SK-N-SH (cell line): ENCODE results near the gene PKD2L2. TPM values are rescaled to one million over a fixed set of nuclear protein-coding genes. Genes with fewer than 3 reads are reported as not detected.
"Not testable (repeated sequence)": the region's sequence is repeated elsewhere in the genome, so short reads cannot be mapped to it uniquely, and the experiment has no call there.

ENCODE experiments used
- CTCF ChIA-PET: fragments of 300-600, 350-600 bp; formaldehyde crosslinking; extraction: SDS; loops from one replicate; lab custom pipeline; 2021; lab: Yijun Ruan, JAX
- POLR2A ChIA-PET: fragments of 350-600 bp; sonication (Branson Sonifier 250); formaldehyde crosslinking; extraction: SDS; loops from one replicate; lab custom pipeline; 2020; ENCODE audit warnings: antibody characterized with exemption, inconsistent platforms; lab: Yijun Ruan, JAX
- DNase-seq: peaks from one replicate; pipeline ENCODE4 v3.0.0; 2012
- H2AFZ ChIP-seq: fragments of 200-600 bp; sonication (generic); 2 replicates; pipeline ENCODE4 v1.8.1; 2016; ENCODE audit warnings: antibody characterized with exemption, mild to moderate bottlenecking, low read depth
- H3F3A ChIP-seq: fragments of 200-600 bp; sonication (generic); replicated peaks from 2 replicates; pipeline ENCODE3; 2016; ENCODE audit warnings: antibody characterized with exemption, mild to moderate bottlenecking; ENCODE audit not compliant: insufficient read depth
- H3K27ac ChIP-seq, 2 experiments: fragments of 200-500 bp in 1 of 2; fragments of 200-600 bp in 1 of 2; sonication (Bioruptor generic) in 1 of 2; sonication (generic), shearing (Covaris generic) in 1 of 2; 2 replicates each; pipeline versions ENCODE4 v1.5.1 to v1.6.1; 2014 to 2016; ENCODE audit warnings: low read depth in 2 of 2, inconsistent platforms in 1 of 2, low read length in 1 of 2, mild to moderate bottlenecking in 1 of 2, mixed read lengths in 1 of 2
- H3K27me3 ChIP-seq: fragments of 200-600 bp; sonication (generic), shearing (Covaris generic); 2 replicates; pipeline ENCODE4 v1.6.1; 2016; ENCODE audit warnings: mixed run types; ENCODE audit not compliant: insufficient read depth
- H3K36me3 ChIP-seq, 2 experiments: fragments of 200-500 bp in 1 of 2; fragments of 200-600 bp in 1 of 2; sonication (Bioruptor generic) in 1 of 2; sonication (generic) in 1 of 2; replicated peaks in 1 of 2; 2 replicates each; pipeline versions ENCODE3 to v1.5.1; 2014 to 2016; ENCODE audit warnings: low read length in 1 of 2, mild to moderate bottlenecking in 1 of 2; ENCODE audit not compliant: insufficient read depth in 2 of 2, control insufficient read depth in 1 of 2
- H3K4me1 ChIP-seq, 2 experiments: fragments of 200-500 bp in 1 of 2; fragments of 200-600 bp in 1 of 2; sonication (Bioruptor generic) in 1 of 2; sonication (generic), shearing (Covaris generic) in 1 of 2; 2 replicates each; pipeline versions ENCODE4 v1.5.1 to v1.6.1; 2014 to 2016; ENCODE audit warnings: low read depth in 1 of 2, low read length in 1 of 2, mixed run types in 1 of 2; ENCODE audit not compliant: insufficient read depth in 2 of 2, control insufficient read depth in 1 of 2
- H3K4me2 ChIP-seq: fragments of 200-600 bp; sonication (generic), shearing (Covaris generic); 2 replicates; pipeline ENCODE4 v1.6.1; 2017; ENCODE audit warnings: mixed run types
- H3K4me3 ChIP-seq, 2 experiments: fragments of 200-500 bp in 1 of 2; fragments of 200-600 bp in 1 of 2; sonication (Bioruptor generic) in 1 of 2; sonication (generic), shearing (Covaris generic) in 1 of 2; 2 replicates each; pipeline versions ENCODE4 v1.5.1 to v1.8.1; 2014 to 2016; ENCODE audit warnings: low read depth in 2 of 2, inconsistent platforms in 1 of 2, low read length in 1 of 2, mild to moderate bottlenecking in 1 of 2, mixed read lengths in 1 of 2, moderate library complexity in 1 of 2
- H3K79me2 ChIP-seq: fragments of 200-600 bp; sonication (generic); 2 replicates; pipeline ENCODE4 v1.8.1; 2017; ENCODE audit warnings: mild to moderate bottlenecking; ENCODE audit not compliant: insufficient read depth
- H3K9ac ChIP-seq: fragments of 200-600 bp; sonication (generic); 2 replicates; pipeline ENCODE4 v1.6.1; 2017; ENCODE audit warnings: mixed run types
- H3K9me2 ChIP-seq: fragments of 200-600 bp; sonication (generic); 2 replicates; pipeline ENCODE4 v1.6.1; 2017; ENCODE audit warnings: mixed run types
- H3K9me3 ChIP-seq: fragments of 200-600 bp; sonication (generic); 2 replicates; pipeline ENCODE4 v1.6.1; 2017; ENCODE audit warnings: mixed run types, mild to moderate bottlenecking, moderate library complexity
- H4K20me1 ChIP-seq: fragments of 200-600 bp; sonication (generic); 2 replicates; pipeline ENCODE4 v1.6.1; 2017; ENCODE audit warnings: mild to moderate bottlenecking, mixed run types; ENCODE audit not compliant: insufficient read depth
- CHD2 ChIP-seq: fragments of 150-350 bp; IDR thresholded peaks from 2 replicates; pipeline ENCODE4 v1.6.1; 2018; ENCODE audit warnings: low read length; ENCODE audit not compliant: partially characterized antibody
- ELF1 ChIP-seq: IDR thresholded peaks from 2 replicates; pipeline ENCODE4 v1.4.0; 2012
- EP300 ChIP-seq, 2 experiments: IDR thresholded peaks; 2 replicates each; pipeline versions ENCODE4 v1.4.0 to v1.6.1; 2012; ENCODE audit warnings: borderline replicate concordance in 1 of 2, low read depth in 1 of 2, low read length in 1 of 2
- EZH2phosphoT487 ChIP-seq: fragments of 200-600 bp; sonication (generic); IDR thresholded peaks from 2 replicates; pipeline ENCODE4 v1.6.1; 2017; ENCODE audit warnings: low read depth, mixed run types, mild to moderate bottlenecking, antibody characterized with exemption, moderate library complexity, borderline replicate concordance
- FOXM1 ChIP-seq: IDR thresholded peaks from 2 replicates; pipeline ENCODE4 v1.4.0; 2012; ENCODE audit warnings: low read depth, mild to moderate bottlenecking
- GABPA ChIP-seq: IDR thresholded peaks from 2 replicates; pipeline ENCODE4 v1.4.0; 2012; ENCODE audit warnings: low read depth, mild to moderate bottlenecking
- RFX5 ChIP-seq: IDR thresholded peaks from 2 replicates; pipeline ENCODE4 v1.6.1; 2012; ENCODE audit warnings: mild to moderate bottlenecking, improper control_type of control experiment, low read length
- SMC3 ChIP-seq: IDR thresholded peaks from 2 replicates; pipeline ENCODE4 v1.6.1; 2012; ENCODE audit warnings: low read depth, low read length, improper control_type of control experiment
- WGBS: methylation state at CpG from one replicate; pipeline ENCODE4 v1.1.6; 2017; ENCODE audit warnings: low lambda C conversion rate; 5-methylcytosine and 5-hydroxymethylcytosine counted together
- polyA plus RNA-seq, 3 experiments: library from polyadenylated mRNA; depleted of rRNA; stranded (reverse); fragments of >200 nt; gene quantifications; 2 replicates each; pipeline ENCODE4 v1.2.3, GENCODE V29; 2012
- TF ChIP-seq, protein P1 (sequence below): IDR thresholded peaks from 2 replicates; pipeline ENCODE4 v1.6.1; 2012; ENCODE audit warnings: mild to moderate bottlenecking, low read depth, low read length, moderate library complexity
- TF ChIP-seq, protein P2 (sequence below): IDR thresholded peaks from 2 replicates; pipeline ENCODE4 v1.4.0; 2012; ENCODE audit warnings: low read depth
- TF ChIP-seq, protein P3 (sequence below): IDR thresholded peaks from 2 replicates; pipeline ENCODE4 v1.4.0; 2012; ENCODE audit warnings: low read depth, borderline replicate concordance

The PKD2L2 gene
- polyA plus RNA-seq, 1 of the 3 experiments (the other 2 are of a cell fraction) = 0.26 TPM

DNA sequence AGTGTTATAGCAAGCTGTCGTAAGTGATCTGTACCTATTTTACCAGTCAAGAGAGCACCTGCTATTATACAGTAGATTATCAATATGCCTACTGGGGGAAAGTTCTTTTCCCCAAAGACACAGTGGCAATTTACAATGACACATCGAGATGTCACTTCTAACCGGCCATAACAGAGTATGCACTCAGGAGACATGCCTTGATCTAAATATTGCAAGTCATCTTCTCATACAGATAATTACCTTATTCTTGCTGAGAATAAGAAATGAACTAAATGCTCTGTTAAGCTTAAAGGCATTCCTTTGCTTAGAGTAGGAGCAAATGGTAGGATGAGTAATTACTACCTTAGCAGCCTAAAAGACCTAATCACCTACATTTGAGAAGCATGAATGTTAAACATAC, 71.6 kb downstream of the PKD2L2 start:
- TF ChIP-seq, protein P1, sequence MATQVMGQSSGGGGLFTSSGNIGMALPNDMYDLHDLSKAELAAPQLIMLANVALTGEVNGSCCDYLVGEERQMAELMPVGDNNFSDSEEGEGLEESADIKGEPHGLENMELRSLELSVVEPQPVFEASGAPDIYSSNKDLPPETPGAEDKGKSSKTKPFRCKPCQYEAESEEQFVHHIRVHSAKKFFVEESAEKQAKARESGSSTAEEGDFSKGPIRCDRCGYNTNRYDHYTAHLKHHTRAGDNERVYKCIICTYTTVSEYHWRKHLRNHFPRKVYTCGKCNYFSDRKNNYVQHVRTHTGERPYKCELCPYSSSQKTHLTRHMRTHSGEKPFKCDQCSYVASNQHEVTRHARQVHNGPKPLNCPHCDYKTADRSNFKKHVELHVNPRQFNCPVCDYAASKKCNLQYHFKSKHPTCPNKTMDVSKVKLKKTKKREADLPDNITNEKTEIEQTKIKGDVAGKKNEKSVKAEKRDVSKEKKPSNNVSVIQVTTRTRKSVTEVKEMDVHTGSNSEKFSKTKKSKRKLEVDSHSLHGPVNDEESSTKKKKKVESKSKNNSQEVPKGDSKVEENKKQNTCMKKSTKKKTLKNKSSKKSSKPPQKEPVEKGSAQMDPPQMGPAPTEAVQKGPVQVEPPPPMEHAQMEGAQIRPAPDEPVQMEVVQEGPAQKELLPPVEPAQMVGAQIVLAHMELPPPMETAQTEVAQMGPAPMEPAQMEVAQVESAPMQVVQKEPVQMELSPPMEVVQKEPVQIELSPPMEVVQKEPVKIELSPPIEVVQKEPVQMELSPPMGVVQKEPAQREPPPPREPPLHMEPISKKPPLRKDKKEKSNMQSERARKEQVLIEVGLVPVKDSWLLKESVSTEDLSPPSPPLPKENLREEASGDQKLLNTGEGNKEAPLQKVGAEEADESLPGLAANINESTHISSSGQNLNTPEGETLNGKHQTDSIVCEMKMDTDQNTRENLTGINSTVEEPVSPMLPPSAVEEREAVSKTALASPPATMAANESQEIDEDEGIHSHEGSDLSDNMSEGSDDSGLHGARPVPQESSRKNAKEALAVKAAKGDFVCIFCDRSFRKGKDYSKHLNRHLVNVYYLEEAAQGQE = no peak
- no peak for TF ChIP-seq SMC3
- TF ChIP-seq EZH2phosphoT487 = no peak
- TF ChIP-seq RFX5 = no peak
- TF ChIP-seq FOXM1 = no peak
- TF ChIP-seq GABPA = no peak
- TF ChIP-seq, all 33 proteins: peak for 0
- Histone ChIP-seq H3K27me3 (no peaks in the 10 kb centered on the region), H3K36me3 (peaks cover 38 to 46% of the 10 kb centered on the region in 2 experiments), H3K9me2 (no peaks in the 10 kb centered on the region), H3K27ac (no peak overlapping the region; a peak in 1 of 4 replicates), H4K20me1 (no peaks in the 10 kb centered on the region; the same call in 1 of the 2 replicates), H3K4me3 (no peak overlapping the region), H3F3A (peaks cover 14% of the 10 kb centered on the region), H3K4me1 (peaks cover 5 to 13% of the 10 kb centered on the region in 2 experiments; a peak in 3 of 4 replicates), H3K9ac (no peak overlapping the region), H2AFZ (no peak overlapping the region), H3K79me2 (peaks cover 21% of the 10 kb centered on the region), H3K9me3 (no peaks in the 10 kb centered on the region), H3K4me2 (no peak overlapping the region)
- no peak for DNase-seq
- ChIA-PET POLR2A (no interaction called here), CTCF (interaction anchor here (0.9 to 1.3 kb wide), 3 partner anchors 23 to 182 kb away, joined by 3 read pairs; no protein-coding TSS in a partner anchor)
- 91% methylated on average over 3 of the region's 3 CpGs for WGBS

DNA sequence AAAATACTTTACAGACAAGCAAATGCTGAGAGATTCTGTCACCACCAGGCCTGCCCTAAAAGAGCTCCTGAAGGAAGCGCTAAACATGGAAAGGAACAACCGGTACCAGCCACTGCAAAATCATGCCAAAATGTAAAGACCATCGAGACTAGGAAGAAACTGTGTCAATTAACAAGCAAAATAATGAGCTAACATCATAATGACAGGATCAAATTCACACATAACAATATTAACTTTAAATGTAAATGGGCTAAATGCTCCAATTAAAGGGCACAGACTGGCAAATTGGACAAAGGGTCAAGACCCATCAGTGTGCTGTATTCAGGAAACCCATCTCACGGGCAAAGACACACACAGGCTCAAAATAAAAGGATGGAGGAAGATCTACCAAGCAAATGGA, 81.1 kb downstream of the PKD2L2 start:
- H3K9me2 ChIP-seq, CTCF ChIA-PET, H3K4me2 ChIP-seq, H3K4me1 ChIP-seq, POLR2A ChIA-PET, H3K9ac ChIP-seq, H3K27ac ChIP-seq, H2AFZ ChIP-seq, H4K20me1 ChIP-seq, H3K9me3 ChIP-seq, DNase-seq, H3K27me3 ChIP-seq, H3K4me3 ChIP-seq, H3F3A ChIP-seq: not testable (repeated sequence)
- 97% methylated on average over 4 of the region's 4 CpGs for WGBS
- Histone ChIP-seq H3K79me2 (peaks cover 19% of the 10 kb centered on the region), H3K36me3 (peaks cover 2 to 15% of the 10 kb centered on the region in 2 experiments)

DNA sequence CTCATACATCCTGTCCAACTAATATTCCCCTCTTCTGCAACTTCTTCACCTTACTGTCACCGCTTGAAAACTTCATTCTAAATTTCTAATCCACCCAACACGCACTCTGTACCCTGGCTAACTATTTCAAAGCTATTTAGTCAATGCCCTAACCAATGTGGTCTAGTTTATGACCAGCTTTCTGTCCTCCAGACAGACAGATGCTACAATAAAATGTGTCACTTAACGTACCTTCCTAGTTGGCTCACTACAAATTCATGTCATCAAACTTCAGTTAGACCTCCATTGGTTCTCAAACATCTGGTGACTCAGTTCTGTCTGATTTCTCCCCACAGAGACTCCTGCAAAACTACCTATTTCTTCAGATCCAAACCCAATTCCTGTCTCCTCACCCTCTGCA, 86.0 kb downstream of the PKD2L2 start:
- no peak overlapping the region for H3K27ac ChIP-seq
- POLR2A ChIA-PET = no interaction called here
- H3K4me3 ChIP-seq = no peak overlapping the region
- no peaks in the 10 kb centered on the region for H4K20me1 ChIP-seq
- H3K9ac ChIP-seq = no peak overlapping the region
- no peak for DNase-seq
- no peaks in the 10 kb centered on the region for H3K9me3 ChIP-seq
- H3K4me1 ChIP-seq = no peaks in the 10 kb centered on the region
- 95% methylated on average over 3 of the region's 3 CpGs for WGBS
- H3K79me2 ChIP-seq = peaks cover 23% of the 10 kb centered on the region; the same call in 1 of the 2 replicates
- no peaks in the 10 kb centered on the region for H3K9me2 ChIP-seq
- H3K4me2 ChIP-seq = no peak overlapping the region
- no peaks in the 10 kb centered on the region for H3K27me3 ChIP-seq
- CTCF ChIA-PET = no interaction called here
- no peak overlapping the region for H2AFZ ChIP-seq
- peaks cover 16 to 42% of the 10 kb centered on the region in 2 experiments for H3K36me3 ChIP-seq
- peaks cover 6% of the 10 kb centered on the region for H3F3A ChIP-seq
- TF ChIP-seq, protein P2, sequence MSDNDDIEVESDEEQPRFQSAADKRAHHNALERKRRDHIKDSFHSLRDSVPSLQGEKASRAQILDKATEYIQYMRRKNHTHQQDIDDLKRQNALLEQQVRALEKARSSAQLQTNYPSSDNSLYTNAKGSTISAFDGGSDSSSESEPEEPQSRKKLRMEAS = no peak
- TF ChIP-seq CHD2 (no peak), GABPA (no peak), EP300 (IDR thresholded peaks at IDR 0.05; ENCODE audit: borderline replicate concordance in 1 of 2, low read depth in 1 of 2, low read length in 1 of 2) (no peak), ELF1 (no peak)
- TF ChIP-seq, protein P1 = no peak
- TF ChIP-seq, protein P3, sequence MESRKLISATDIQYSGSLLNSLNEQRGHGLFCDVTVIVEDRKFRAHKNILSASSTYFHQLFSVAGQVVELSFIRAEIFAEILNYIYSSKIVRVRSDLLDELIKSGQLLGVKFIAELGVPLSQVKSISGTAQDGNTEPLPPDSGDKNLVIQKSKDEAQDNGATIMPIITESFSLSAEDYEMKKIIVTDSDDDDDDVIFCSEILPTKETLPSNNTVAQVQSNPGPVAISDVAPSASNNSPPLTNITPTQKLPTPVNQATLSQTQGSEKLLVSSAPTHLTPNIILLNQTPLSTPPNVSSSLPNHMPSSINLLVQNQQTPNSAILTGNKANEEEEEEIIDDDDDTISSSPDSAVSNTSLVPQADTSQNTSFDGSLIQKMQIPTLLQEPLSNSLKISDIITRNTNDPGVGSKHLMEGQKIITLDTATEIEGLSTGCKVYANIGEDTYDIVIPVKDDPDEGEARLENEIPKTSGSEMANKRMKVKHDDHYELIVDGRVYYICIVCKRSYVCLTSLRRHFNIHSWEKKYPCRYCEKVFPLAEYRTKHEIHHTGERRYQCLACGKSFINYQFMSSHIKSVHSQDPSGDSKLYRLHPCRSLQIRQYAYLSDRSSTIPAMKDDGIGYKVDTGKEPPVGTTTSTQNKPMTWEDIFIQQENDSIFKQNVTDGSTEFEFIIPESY = no peak
